DOHH2 (cell line): Measurements from ENCODE around the gene GYPC.

ENCODE experiments used
- H3F3A ChIP-seq: fragments of 200-600 bp; sonication (generic), shearing (Covaris generic); 2 replicates; pipeline ENCODE4 v1.6.0; 2016; ENCODE audit warnings: antibody characterized with exemption, mild to moderate bottlenecking; ENCODE audit not compliant: control insufficient read depth, insufficient read depth
- H3K27ac ChIP-seq: fragments of 200-600 bp; sonication (generic); 2 replicates; pipeline ENCODE4 v1.5.1; 2014; ENCODE audit warnings: low read depth, mild to moderate bottlenecking, low read length, moderate library complexity
- H3K27me3 ChIP-seq: fragments of 200-600 bp; sonication (generic); 2 replicates; pipeline ENCODE4 v1.6.1; 2014; ENCODE audit warnings: mild to moderate bottlenecking, low read length, mixed read lengths; ENCODE audit not compliant: control insufficient read depth
- H3K36me3 ChIP-seq: fragments of 200-600 bp; sonication (generic); 2 replicates; pipeline ENCODE4 v1.6.1; 2014; ENCODE audit warnings: mild to moderate bottlenecking, low read length, moderate library complexity, mixed read lengths; ENCODE audit not compliant: control insufficient read depth
- H3K4me1 ChIP-seq: fragments of 200-600 bp; sonication (generic); 2 replicates; pipeline ENCODE4 v1.6.1; 2014; ENCODE audit warnings: mild to moderate bottlenecking, low read length, mixed read lengths; ENCODE audit not compliant: control insufficient read depth
- H3K4me2 ChIP-seq: fragments of 200-600 bp; sonication (generic); 2 replicates; pipeline ENCODE4 v1.6.0; 2014; ENCODE audit warnings: mild to moderate bottlenecking, low read length, moderate library complexity
- H3K4me3 ChIP-seq: fragments of 200-600 bp; sonication (generic); 2 replicates; pipeline ENCODE4 v1.5.1; 2014; ENCODE audit warnings: mild to moderate bottlenecking, low read length, mixed read lengths
- H3K79me2 ChIP-seq: fragments of 200-600 bp; sonication (generic); 2 replicates; pipeline ENCODE4 v1.6.1; 2014; ENCODE audit warnings: mild to moderate bottlenecking, low read length, mixed read lengths; ENCODE audit not compliant: control insufficient read depth
- H3K9me2 ChIP-seq: fragments of 200-600 bp; sonication (generic); replicated peaks from 2 replicates; pipeline ENCODE4 v1.6.1; 2014; ENCODE audit warnings: mild to moderate bottlenecking, low read length, mixed read lengths; ENCODE audit not compliant: control insufficient read depth
- H3K9me3 ChIP-seq: fragments of 200-600 bp; sonication (generic); 2 replicates; pipeline ENCODE4 v1.6.1; 2014; ENCODE audit warnings: antibody characterized with exemption, low read length, mixed read lengths; ENCODE audit not compliant: control insufficient read depth, insufficient read depth
- H4K20me1 ChIP-seq: fragments of 200-600 bp; sonication (generic); 2 replicates; pipeline ENCODE4 v1.6.0; 2014; ENCODE audit warnings: low read depth, mild to moderate bottlenecking, antibody characterized with exemption, low read length, moderate library complexity; ENCODE audit not compliant: control insufficient read depth, insufficient read depth
- CTCF ChIP-seq: fragments of 200-600 bp; sonication (generic); IDR thresholded peaks from one replicate; pipeline ENCODE4 v1.5.1; 2014; ENCODE audit warnings: antibody characterized with exemption, mild to moderate bottlenecking, low read depth, low read length; ENCODE audit not compliant: poor library complexity, severe bottlenecking
- EZH2phosphoT487 ChIP-seq: fragments of 200-600 bp; sonication (generic); IDR thresholded peaks from 2 replicates; pipeline ENCODE4 v1.6.1; 2017; ENCODE audit warnings: borderline replicate concordance, mild to moderate bottlenecking, antibody characterized with exemption, low read length, moderate library complexity, mixed read lengths

Gene GYPC

DNA sequence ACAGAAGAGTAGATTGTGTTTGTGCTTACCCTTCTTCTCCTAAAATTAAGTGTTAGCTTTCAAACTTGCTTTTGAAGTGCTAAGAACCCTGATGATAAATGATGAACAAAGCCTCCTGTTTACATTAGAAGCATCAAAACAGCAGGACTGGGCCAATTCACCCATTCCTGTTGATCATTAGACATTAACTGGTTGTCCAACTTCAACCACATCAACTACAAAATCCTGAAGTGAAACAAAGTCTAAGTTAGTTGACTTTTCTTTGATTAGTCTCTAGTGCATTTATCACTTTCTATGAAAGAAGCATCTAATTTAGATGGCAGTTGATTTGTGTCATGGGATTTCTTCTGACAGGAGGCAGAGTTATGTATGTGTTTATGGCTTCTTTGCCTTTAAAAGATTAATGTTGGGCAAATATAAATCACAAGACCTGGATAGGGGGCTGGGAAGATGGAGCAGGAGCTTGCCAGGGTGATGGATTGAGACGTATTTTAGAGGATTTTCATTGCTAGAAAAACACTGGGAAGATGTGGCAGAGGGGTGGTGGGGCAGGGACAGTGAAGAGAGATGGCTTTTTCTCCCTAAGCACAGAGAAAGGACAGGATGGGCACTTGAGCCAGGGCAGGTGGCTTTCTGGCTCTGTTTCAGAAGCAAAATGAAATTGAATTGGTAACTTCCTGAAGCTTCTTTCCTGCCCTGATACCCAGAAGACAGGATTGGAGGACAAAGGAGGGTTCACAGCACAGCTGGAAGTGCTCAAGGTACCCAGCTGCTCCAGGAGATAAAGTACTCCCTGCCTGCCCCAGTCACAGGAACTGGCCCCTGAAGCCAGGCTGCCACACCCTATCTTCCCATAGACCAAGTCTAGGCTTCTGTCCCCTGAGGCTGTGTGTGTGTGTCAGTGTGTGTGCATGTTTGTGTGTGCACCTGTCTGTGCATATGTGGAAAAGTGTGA, 20.5 kb downstream of the GYPC start:
- Histone ChIP-seq H4K20me1 (no peaks in the 10 kb centered on the region), H3K4me3 (no peak overlapping the region), H3K4me2 (no peak overlapping the region), H3K9me3 (peaks cover 8% of the 10 kb centered on the region; the same call in 1 of the 2 replicates), H3K27me3 (no peaks in the 10 kb centered on the region), H3K4me1 (no peaks in the 10 kb centered on the region), H3K27ac (no peak overlapping the region), H3K9me2 (no peaks in the 10 kb centered on the region), H3K79me2 (peaks cover 17% of the 10 kb centered on the region), H3F3A (no peaks in the 10 kb centered on the region), H3K36me3 (peaks cover 25% of the 10 kb centered on the region; the same call in 1 of the 2 replicates)
- TF ChIP-seq EZH2phosphoT487, result no peak
- TF ChIP-seq CTCF, result no peak

DNA sequence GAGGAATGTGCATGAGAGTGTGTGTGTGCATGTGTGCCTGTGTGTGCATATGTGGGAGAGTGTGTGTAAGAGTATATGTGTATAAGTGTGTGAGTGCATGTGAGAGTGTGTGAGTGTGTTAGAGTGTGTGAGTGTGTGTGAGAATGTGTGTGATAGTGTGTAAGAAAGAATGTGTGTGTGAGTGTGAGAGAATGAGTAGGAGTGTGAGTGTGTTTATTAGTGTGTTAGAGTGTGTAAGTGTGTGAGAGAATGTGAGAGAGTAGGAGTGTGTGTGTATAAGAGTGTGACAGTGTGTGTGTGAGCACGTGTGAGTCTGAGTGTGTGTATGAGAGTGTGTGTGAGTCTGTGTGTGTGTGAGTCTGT, 21.2 kb downstream of the GYPC start:
- H3K9me3 ChIP-seq, result peaks cover 8% of the 10 kb centered on the region; the same call in 1 of the 2 replicates
- no peaks in the 10 kb centered on the region for H3K27me3 ChIP-seq
- H3K4me3 ChIP-seq, result no peak overlapping the region
- no peaks in the 10 kb centered on the region for H3F3A ChIP-seq
- peaks cover 25% of the 10 kb centered on the region; the same call in 1 of the 2 replicates for H3K36me3 ChIP-seq
- no peaks in the 10 kb centered on the region for H4K20me1 ChIP-seq
- H3K79me2 ChIP-seq, result peaks cover 12% of the 10 kb centered on the region
- H3K4me1 ChIP-seq, result no peaks in the 10 kb centered on the region
- no peak overlapping the region for H3K27ac ChIP-seq
- no peaks in the 10 kb centered on the region for H3K9me2 ChIP-seq
- TF ChIP-seq CTCF (no peak), EZH2phosphoT487 (no peak)
- no peak overlapping the region for H3K4me2 ChIP-seq

DNA sequence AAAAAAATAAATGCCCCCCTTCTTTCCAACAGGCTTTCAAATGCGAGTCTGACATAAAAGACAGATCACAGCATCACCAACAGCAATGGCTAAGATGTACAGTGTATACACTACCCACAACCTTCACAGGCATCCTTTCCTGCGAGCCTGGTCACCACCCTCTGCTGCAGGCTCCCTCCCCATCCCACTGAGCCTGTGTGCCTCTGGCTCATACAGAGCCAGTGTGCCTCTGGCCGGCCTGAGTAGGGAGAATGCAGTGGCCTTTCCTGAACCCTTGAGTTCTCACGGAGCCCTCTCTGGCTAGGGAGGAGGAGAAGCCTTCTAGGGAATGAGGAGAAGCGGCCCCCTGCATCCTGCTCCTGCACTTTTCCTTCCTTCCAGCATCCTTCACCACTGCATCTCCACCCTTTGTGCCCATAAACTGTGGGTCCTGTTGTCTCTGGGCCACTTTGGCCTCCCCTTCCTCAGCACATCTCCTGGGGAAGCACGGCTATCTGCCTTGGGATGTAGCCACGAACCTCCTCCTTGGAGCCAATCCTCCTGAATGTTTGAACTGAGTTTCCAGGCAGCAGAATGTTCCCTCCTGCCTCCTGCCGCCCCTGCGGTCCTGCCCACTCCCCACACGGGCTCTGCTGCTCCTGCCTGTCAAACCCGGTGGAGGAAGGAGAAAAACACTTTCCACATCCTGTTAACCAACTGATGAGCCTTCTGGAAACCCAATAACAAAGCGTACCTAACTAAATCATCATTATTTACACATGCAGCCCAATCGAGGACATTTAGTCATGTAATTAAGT, 22.5 kb downstream of the GYPC start:
- H3K9me2 ChIP-seq, result no peaks in the 10 kb centered on the region
- H3K9me3 ChIP-seq, result peaks cover 8% of the 10 kb centered on the region; the same call in 1 of the 2 replicates
- no peak overlapping the region for H3K4me2 ChIP-seq
- H3F3A ChIP-seq, result no peaks in the 10 kb centered on the region
- TF ChIP-seq CTCF, result no peak
- no peak for TF ChIP-seq EZH2phosphoT487
- H4K20me1 ChIP-seq, result no peaks in the 10 kb centered on the region
- no peaks in the 10 kb centered on the region for H3K4me1 ChIP-seq
- no peak overlapping the region for H3K27ac ChIP-seq
- peaks cover 18% of the 10 kb centered on the region; the same call in 1 of the 2 replicates for H3K36me3 ChIP-seq
- peaks cover 12% of the 10 kb centered on the region for H3K79me2 ChIP-seq
- H3K27me3 ChIP-seq, result no peaks in the 10 kb centered on the region
- no peak overlapping the region for H3K4me3 ChIP-seq
